H1 (cell line): ENCODE measurements around the gene KIAA0040. TPM values are rescaled to one million over a fixed set of nuclear protein-coding genes. Genes with fewer than 3 reads are reported as not detected.

Experiments
- CTCF ChIA-PET: fragments of 300-600 bp; sonication (Branson Sonifier 250); formaldehyde crosslinking; loops from one replicate; lab custom pipeline; 2021; ENCODE audit not compliant: partially characterized antibody; lab: Charles Lee
- POLR2A ChIA-PET: fragments of 300-600 bp; sonication (Branson Sonifier 250); formaldehyde crosslinking; loops from one replicate; lab custom pipeline; 2021; ENCODE audit warnings: inconsistent platforms; ENCODE audit not compliant: partially characterized antibody; lab: Charles Lee
- DNase-seq, 2 experiments: peaks; one replicate each; pipeline versions ENCODE4 v3.0.0 to v3.0.0-alpha.2; 2010 to 2022; ENCODE audit warnings: low spot score in 2 of 2, low read depth in 1 of 2, mixed read lengths in 1 of 2
- FAIRE-seq: peaks from 2 replicates; lab custom pipeline; 2011; peaks lifted over from hg19 to GRCh38; lab: Jason Lieb, UNC
- H2AFZ ChIP-seq: 2 replicates; pipeline ENCODE4 v1.8.1; 2012; ENCODE audit warnings: low read length, inconsistent platforms
- H2AK5ac ChIP-seq: 2 replicates; pipeline ENCODE4 v1.6.1; 2013; ENCODE audit warnings: low read depth, low read length
- H2BK120ac ChIP-seq: replicated peaks from 2 replicates; pipeline ENCODE3; 2013; ENCODE audit warnings: low read depth, low read length, inconsistent platforms
- H2BK12ac ChIP-seq: 2 replicates; pipeline ENCODE4 v1.6.1; 2013; ENCODE audit warnings: low read depth, low read length
- H2BK15ac ChIP-seq: 2 replicates; pipeline ENCODE4 v1.6.1; 2013; ENCODE audit warnings: low read length
- H2BK20ac ChIP-seq: 2 replicates; pipeline ENCODE4 v1.6.1; 2013; ENCODE audit warnings: low read length
- H2BK5ac ChIP-seq: 2 replicates; pipeline ENCODE4 v1.6.1; 2013; ENCODE audit warnings: low read depth, low read length
- H3K14ac ChIP-seq: 2 replicates; pipeline ENCODE4 v1.6.1; 2013; ENCODE audit warnings: inconsistent platforms; ENCODE audit not compliant: insufficient read length
- H3K18ac ChIP-seq: 2 replicates; pipeline ENCODE4 v1.6.1; 2013; ENCODE audit warnings: low read length; ENCODE audit errors: extremely low read depth
- H3K23ac ChIP-seq: 2 replicates; pipeline ENCODE4 v1.6.1; 2013; ENCODE audit warnings: inconsistent platforms; ENCODE audit not compliant: insufficient read length
- H3K23me2 ChIP-seq: 2 replicates; pipeline ENCODE4 v1.6.1; 2013; ENCODE audit warnings: low read depth, low read length
- H3K27ac ChIP-seq: 2 replicates; pipeline ENCODE4 v1.6.1; 2011; ENCODE audit warnings: low read depth, low read length, inconsistent platforms
- H3K27me3 ChIP-seq, 4 experiments: replicated peaks in 1 of 4; 1 replicate in 1 of 4; 2 replicates in 3 of 4; pipeline versions ENCODE4 v1.6.1 to v1.8.1; 2011 to 2013; ENCODE audit warnings: low read length in 3 of 4, mild to moderate bottlenecking in 3 of 4, inconsistent platforms in 2 of 4, mixed read lengths in 2 of 4, moderate library complexity in 1 of 4; ENCODE audit not compliant: control insufficient read depth in 3 of 4, insufficient read depth in 3 of 4; ENCODE audit errors: extremely low read depth in 1 of 4
- H3K36me3 ChIP-seq, 4 experiments: 2 replicates each; pipeline versions ENCODE4 v1.6.1 to v1.8.1; 2011 to 2013; ENCODE audit warnings: mild to moderate bottlenecking in 4 of 4, low read length in 3 of 4, moderate library complexity in 2 of 4, control low read depth in 1 of 4, inconsistent platforms in 1 of 4; ENCODE audit not compliant: insufficient read depth in 4 of 4, control insufficient read depth in 2 of 4
- H3K4ac ChIP-seq: replicated peaks from 2 replicates; pipeline ENCODE3; 2013; ENCODE audit warnings: low read length, low read depth, mixed read lengths, inconsistent platforms; ENCODE audit not compliant: insufficient read length
- H3K4me1 ChIP-seq, 4 experiments: replicated peaks in 1 of 4; 1 replicate in 1 of 4; 2 replicates in 3 of 4; pipeline versions ENCODE4 v1.6.1 to v1.8.1; 2011 to 2013; ENCODE audit warnings: low read length in 3 of 4, inconsistent platforms in 2 of 4, mixed read lengths in 1 of 4; ENCODE audit not compliant: insufficient read depth in 4 of 4, control insufficient read depth in 3 of 4
- H3K4me2 ChIP-seq, 2 experiments: 2 replicates each; pipeline versions ENCODE4 v1.6.1 to v1.8.1; 2011 to 2013; ENCODE audit warnings: low read depth in 2 of 2, low read length in 2 of 2, control low read depth in 1 of 2, inconsistent platforms in 1 of 2, mild to moderate bottlenecking in 1 of 2; ENCODE audit not compliant: insufficient read depth in 1 of 2
- H3K4me3 ChIP-seq, 4 experiments: fragments of 200-600, 300-600 bp in 1 of 4; sonication (generic), shearing (Covaris generic), sonication (Bioruptor Twin) in 1 of 4; 2 replicates each; pipeline versions ENCODE4 v1.5.1 to v1.8.1; 2011 to 2016; ENCODE audit warnings: low read length in 4 of 4, low read depth in 3 of 4, control low read depth in 2 of 4, inconsistent platforms in 2 of 4, mild to moderate bottlenecking in 2 of 4, mixed read lengths in 1 of 4, moderate library complexity in 1 of 4; ENCODE audit not compliant: insufficient read depth in 2 of 4; ENCODE audit errors: extremely low read depth in 1 of 4
- H3K56ac ChIP-seq: replicated peaks from 2 replicates; pipeline ENCODE3; 2013; ENCODE audit warnings: low read depth, mild to moderate bottlenecking, mixed read lengths, low read length, inconsistent platforms; ENCODE audit not compliant: insufficient read length
- H3K79me1 ChIP-seq: 2 replicates; pipeline ENCODE4 v1.6.1; 2013; ENCODE audit warnings: low read depth, low read length, control low read depth
- H3K79me2 ChIP-seq, 2 experiments: 2 replicates each; pipeline versions ENCODE4 v1.6.1 to v1.8.1; 2012 to 2013; ENCODE audit warnings: low read length in 2 of 2, mild to moderate bottlenecking in 2 of 2, inconsistent platforms in 1 of 2; ENCODE audit not compliant: insufficient read depth in 2 of 2, control insufficient read depth in 1 of 2
- H3K9ac ChIP-seq, 4 experiments: replicated peaks in 1 of 4; 1 replicate in 1 of 4; 2 replicates in 3 of 4; pipeline versions ENCODE4 v1.6.1 to v1.8.1; 2011 to 2013; ENCODE audit warnings: low read depth in 3 of 4, low read length in 3 of 4, control low read depth in 2 of 4, mild to moderate bottlenecking in 2 of 4, moderate library complexity in 2 of 4, inconsistent platforms in 1 of 4; ENCODE audit errors: extremely low read depth in 1 of 4
- H3K9me3 ChIP-seq, 2 experiments: 2 replicates each; pipeline versions ENCODE4 v1.6.1 to v1.8.1; 2012 to 2013; ENCODE audit warnings: mild to moderate bottlenecking in 2 of 2, moderate library complexity in 2 of 2, control low read depth in 1 of 2, inconsistent platforms in 1 of 2, low read depth in 1 of 2, low read length in 1 of 2, mixed read lengths in 1 of 2; ENCODE audit not compliant: insufficient read depth in 2 of 2
- H4K20me1 ChIP-seq, 2 experiments: replicated peaks in 1 of 2; 2 replicates each; pipeline versions ENCODE3 to v1.8.1; 2011 to 2013; ENCODE audit warnings: inconsistent platforms in 2 of 2, low read length in 2 of 2, mild to moderate bottlenecking in 1 of 2; ENCODE audit not compliant: insufficient read depth in 2 of 2, control insufficient read depth in 1 of 2
- H4K5ac ChIP-seq: 2 replicates; pipeline ENCODE4 v1.6.1; 2013; ENCODE audit warnings: low read length, low read depth, mixed read lengths, inconsistent platforms; ENCODE audit not compliant: insufficient read length
- H4K8ac ChIP-seq: 2 replicates; pipeline ENCODE4 v1.8.0; 2013; ENCODE audit warnings: mild to moderate bottlenecking, moderate library complexity, low read length, inconsistent platforms; ENCODE audit not compliant: insufficient read depth; ENCODE audit errors: extremely low read depth
- H4K91ac ChIP-seq: replicated peaks from 2 replicates; pipeline ENCODE3; 2013; ENCODE audit warnings: low read length, mixed read lengths, inconsistent platforms; ENCODE audit not compliant: insufficient read length
- BRCA1 ChIP-seq: IDR thresholded peaks from 2 replicates; pipeline ENCODE4 v1.6.1; 2012; ENCODE audit warnings: low read depth, low read length, improper control_type of control experiment
- CEBPB ChIP-seq: IDR thresholded peaks from 2 replicates; pipeline ENCODE4 v1.6.1; 2012; ENCODE audit warnings: low read depth, low read length
- GABPA ChIP-seq: IDR thresholded peaks from 2 replicates; pipeline ENCODE4 v1.6.1; 2011; ENCODE audit warnings: mild to moderate bottlenecking, low read length, moderate library complexity, borderline replicate concordance; ENCODE audit not compliant: insufficient read depth
- SAP30 ChIP-seq: fragments of 300-600 bp; sonication (generic); IDR thresholded peaks from 2 replicates; pipeline ENCODE4 v1.7.1; 2012; ENCODE audit warnings: low read length, moderate library complexity, mild to moderate bottlenecking, inconsistent platforms; ENCODE audit not compliant: insufficient read depth, insufficient replicate concordance
- SP1 ChIP-seq: IDR thresholded peaks from 2 replicates; pipeline ENCODE4 v1.6.1; 2011; ENCODE audit warnings: low read depth, low read length
- SP2 ChIP-seq: IDR thresholded peaks from 2 replicates; pipeline ENCODE4 v1.6.1; 2012; ENCODE audit warnings: mild to moderate bottlenecking, low read length, inconsistent platforms
- WGBS, 2 experiments: shearing (Covaris generic) in 1 of 2; methylation state at CpG; one replicate each; pipeline versions ENCODE4 v1.1.6 to v1.1.7; 2013 to 2015; ENCODE audit warnings: low lambda C conversion rate in 2 of 2, mixed read lengths in 2 of 2, inconsistent platforms in 1 of 2, low coverage in 1 of 2, missing lambda C conversion rate in 1 of 2; ENCODE audit not compliant: insufficient replicate concordance in 2 of 2, insufficient coverage in 1 of 2, insufficient read length in 1 of 2; ENCODE audit errors: extremely low coverage in 1 of 2, missing lambda C conversion rate in 1 of 2; 5-methylcytosine and 5-hydroxymethylcytosine counted together
- polyA plus RNA-seq, 7 experiments: library from polyadenylated mRNA; depleted of rRNA in 3 of 7; stranded (reverse) in 5 of 7; unstranded in 2 of 7; fragments of >200 nt in 5 of 7; fragments of 200-250 nt in 2 of 7; gene quantifications; 1 replicate in 5 of 7; 2 replicates in 1 of 7; 4 replicates in 1 of 7; pipeline versions ENCODE4 v1.2.1 to v1.2.3, GENCODE V29; 2011 to 2013; ENCODE audit warnings: missing spikeins in 2 of 7, mixed read lengths in 2 of 7
- total RNA-seq: library from RNA; stranded (reverse); fragmentation: NEBNext Ultra II Directional; extraction: Animal tissue kit (Norgen Biotek cat#: 25700); gene quantifications from 2 replicates; pipeline ENCODE4 v1.2.1, GENCODE V29; 2021

KIAA0040 gene
- total and polyA plus RNA-seq, 2 of the 8 experiments (the other 6 are each of a cell fraction or from before 2014, with no cell fraction given), result 11.0 to 14.1 TPM

- H2BK120ac ChIP-seq, result no peak overlapping the region
- no peaks in the 10 kb centered on the region for H4K20me1 ChIP-seq
- no peak overlapping the region for H3K27ac ChIP-seq
- H3K27me3 ChIP-seq, result no peaks in the 10 kb centered on the region
- no peak overlapping the region for H2AK5ac ChIP-seq
- H2BK15ac ChIP-seq, result no peak overlapping the region
- H3K4ac ChIP-seq, result no peak overlapping the region
- no peak overlapping the region for H4K91ac ChIP-seq
- WGBS, 2 experiments, result 91% methylated on average over 6 of the region's 6 CpGs; no CpG with 5 or more reads in 1 of the 2 experiments
- H3K4me1 ChIP-seq, result no peaks in the 10 kb centered on the region
- no peak overlapping the region for H2BK5ac ChIP-seq
- CTCF ChIA-PET, result interaction anchor here (0.6 to 12.5 kb wide), 5 partner anchors 10 to 212 kb away, joined by 3 to 243 read pairs (median 43); no protein-coding TSS in a partner anchor
- no peak overlapping the region for H4K5ac ChIP-seq
- no peak overlapping the region for H3K18ac ChIP-seq
- H2AFZ ChIP-seq, result no peak overlapping the region
- no peak for DNase-seq
- H3K79me1 ChIP-seq, result no peaks in the 10 kb centered on the region
- no peak overlapping the region for H3K23ac ChIP-seq
- no peaks in the 10 kb centered on the region for H3K79me2 ChIP-seq
- TF ChIP-seq CEBPB (no peak), SP1 (no peak), BRCA1 (no peak), SP2 (no peak), SAP30 (no peak), GABPA (no peak)
- TF ChIP-seq, all 59 proteins: peak for 0
- no peak overlapping the region for H2BK20ac ChIP-seq
- no peaks in the 10 kb centered on the region for H3K9me3 ChIP-seq
- no peak overlapping the region for H3K14ac ChIP-seq
- no peak overlapping the region for H4K8ac ChIP-seq
- H3K9ac ChIP-seq, result no peak overlapping the region
- H3K56ac ChIP-seq, result no peak overlapping the region
- no peak overlapping the region for H2BK12ac ChIP-seq
- FAIRE-seq, result no peak
- no peak overlapping the region for H3K4me3 ChIP-seq
- POLR2A ChIA-PET, result no interaction called here
- no peaks in the 10 kb centered on the region for H3K23me2 ChIP-seq
- H3K4me2 ChIP-seq, result no peak overlapping the region
- H3K36me3 ChIP-seq, result no peaks in the 10 kb centered on the region
Observed at GRCh38 chr1:175158170-175158591, 34.4 kb downstream of the KIAA0040 start.
